C4-2B (cell line): ENCODE data around the gene ENGASE.

Experiments used
- ZFX ChIP-seq: fragments of 450-650 bp; IDR thresholded peaks from 2 replicates; pipeline ENCODE4 v1.6.1; 2017
- TF ChIP-seq, protein P1 (sequence below): fragments of 450-650 bp; conservative IDR thresholded peaks from 2 replicates; pipeline ENCODE4 v1.5.1; 2017; ENCODE audit warnings: mild to moderate bottlenecking

DNA sequence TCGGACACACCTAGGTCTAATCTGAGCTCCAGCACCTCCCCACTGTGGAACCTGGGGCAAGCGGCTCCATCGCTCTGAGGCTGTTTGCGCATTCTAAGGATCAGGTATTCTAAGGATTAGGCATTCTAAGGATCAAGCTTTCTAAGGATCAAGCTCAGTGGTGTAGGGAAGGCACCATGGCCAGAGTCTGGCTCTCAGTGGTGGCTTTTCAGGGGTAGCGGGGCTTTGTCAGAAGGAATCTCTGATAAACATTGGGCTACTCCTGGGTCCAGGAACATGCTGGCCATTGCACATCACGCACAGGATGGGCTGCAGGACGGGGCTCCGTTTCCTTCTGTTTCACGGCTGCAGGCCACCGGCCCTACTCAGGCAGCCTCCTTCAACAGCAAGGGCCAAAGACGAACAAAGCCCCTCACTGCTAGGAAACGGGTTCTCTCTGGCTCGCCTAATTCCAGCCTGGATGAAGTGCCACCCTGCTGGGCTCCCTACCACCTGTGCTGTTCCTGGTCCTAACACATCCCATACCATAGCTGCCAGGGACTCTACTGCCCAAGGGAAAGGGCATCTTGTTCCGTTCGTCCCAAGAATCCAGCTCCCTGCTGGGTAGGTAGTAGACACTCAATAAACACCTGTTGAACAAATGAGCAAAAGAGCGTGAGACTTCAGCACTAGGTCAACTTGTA is 45.2 kb upstream of the ENGASE start:
- TF ChIP-seq, protein P1, sequence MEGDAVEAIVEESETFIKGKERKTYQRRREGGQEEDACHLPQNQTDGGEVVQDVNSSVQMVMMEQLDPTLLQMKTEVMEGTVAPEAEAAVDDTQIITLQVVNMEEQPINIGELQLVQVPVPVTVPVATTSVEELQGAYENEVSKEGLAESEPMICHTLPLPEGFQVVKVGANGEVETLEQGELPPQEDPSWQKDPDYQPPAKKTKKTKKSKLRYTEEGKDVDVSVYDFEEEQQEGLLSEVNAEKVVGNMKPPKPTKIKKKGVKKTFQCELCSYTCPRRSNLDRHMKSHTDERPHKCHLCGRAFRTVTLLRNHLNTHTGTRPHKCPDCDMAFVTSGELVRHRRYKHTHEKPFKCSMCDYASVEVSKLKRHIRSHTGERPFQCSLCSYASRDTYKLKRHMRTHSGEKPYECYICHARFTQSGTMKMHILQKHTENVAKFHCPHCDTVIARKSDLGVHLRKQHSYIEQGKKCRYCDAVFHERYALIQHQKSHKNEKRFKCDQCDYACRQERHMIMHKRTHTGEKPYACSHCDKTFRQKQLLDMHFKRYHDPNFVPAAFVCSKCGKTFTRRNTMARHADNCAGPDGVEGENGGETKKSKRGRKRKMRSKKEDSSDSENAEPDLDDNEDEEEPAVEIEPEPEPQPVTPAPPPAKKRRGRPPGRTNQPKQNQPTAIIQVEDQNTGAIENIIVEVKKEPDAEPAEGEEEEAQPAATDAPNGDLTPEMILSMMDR = no peak
- TF ChIP-seq ZFX = no peak
